Erythroblast (primary cell): ENCODE results near the gene UCN2.

Experiments
- GATA1 ChIP-seq: IDR thresholded peaks from 2 replicates; pipeline ENCODE4 v1.6.1; 2011; ENCODE audit warnings: low read depth, mild to moderate bottlenecking, control low read depth, low read length, moderate library complexity
- POLR2A ChIP-seq: IDR thresholded peaks from 2 replicates; pipeline ENCODE4 v1.6.1; 2011; ENCODE audit warnings: mild to moderate bottlenecking, low read length

DNA sequence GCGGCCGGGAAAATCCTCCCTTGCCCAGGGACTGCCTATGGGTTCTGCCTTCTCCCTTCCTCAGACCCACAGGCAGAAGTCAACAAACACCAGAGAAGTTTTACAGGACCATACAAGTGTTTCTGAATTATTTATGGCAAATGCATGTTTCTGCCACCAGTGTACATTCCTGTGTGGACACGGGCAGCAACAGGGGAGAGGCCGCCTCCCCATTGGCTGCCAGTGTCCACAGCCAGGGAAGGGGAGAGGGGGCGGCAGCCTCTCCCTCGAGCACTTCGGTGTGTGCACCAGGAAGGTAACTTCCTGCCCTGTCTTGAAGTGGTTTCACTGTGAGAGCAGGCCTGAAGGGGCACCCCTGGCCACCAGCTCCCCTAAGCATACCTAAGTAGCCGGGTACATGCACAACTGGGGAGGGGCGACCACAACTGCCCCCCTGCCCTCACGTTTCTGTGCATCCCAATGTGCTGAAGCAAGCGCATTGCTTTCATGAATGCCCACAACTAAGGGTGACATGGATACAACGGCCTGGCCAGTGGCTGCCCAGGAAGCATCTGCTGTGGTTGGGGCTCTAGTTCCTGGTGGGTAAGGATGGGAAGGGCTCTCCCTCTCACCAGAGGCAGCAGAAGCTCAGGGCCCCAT, 44.8 kb downstream of the UCN2 start:
- TF ChIP-seq POLR2A (no peak), GATA1 (no peak)
